ENCODE measurements around the gene CLIC5.
A peak's percentile ranks its signal among the peaks of the same experiment; 100 is the strongest.

CLIC5 gene

DNA sequence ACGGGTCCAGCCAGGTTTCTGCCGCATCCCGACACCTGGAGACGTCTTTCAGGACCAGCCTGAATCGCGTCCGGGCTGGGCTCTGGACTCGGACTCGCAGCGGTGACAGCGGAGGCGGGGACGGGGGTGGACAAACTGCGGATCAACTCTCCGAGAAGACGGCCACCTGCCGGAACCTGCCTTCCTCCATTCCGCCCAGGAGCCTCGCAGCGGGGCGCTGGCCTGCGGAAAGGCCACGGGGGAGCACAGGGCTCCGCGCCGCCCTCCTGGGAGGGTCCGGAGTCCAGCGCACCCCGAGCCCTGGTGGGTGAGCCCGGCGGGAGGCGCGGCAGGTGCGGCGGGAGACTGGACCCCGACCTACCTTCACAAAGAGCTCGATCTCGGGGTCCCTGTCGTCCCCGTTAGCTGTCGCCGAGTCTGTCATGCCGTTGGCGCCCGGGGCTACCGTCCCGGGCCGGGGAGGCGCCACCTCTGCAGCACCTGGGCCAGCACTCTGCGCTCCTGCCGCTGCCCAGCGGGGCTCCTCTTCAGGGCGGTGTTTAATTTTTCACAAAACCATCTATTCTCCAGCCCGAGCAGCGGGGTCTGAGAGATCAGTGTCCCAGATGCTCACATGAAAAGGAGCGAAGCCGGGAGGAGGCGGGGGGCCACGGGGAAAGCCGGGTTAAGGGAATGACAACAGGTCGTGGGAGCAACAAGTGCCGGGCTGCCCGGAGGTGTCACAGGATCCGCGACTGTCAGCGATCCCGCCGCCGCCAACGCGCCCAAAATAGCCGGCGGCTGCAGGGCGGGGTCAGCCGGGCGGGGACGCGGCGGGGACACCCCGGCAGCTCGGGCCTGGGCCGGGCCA, at the start of gene CLIC5:
Gene CLIC5, minus strand, starts transcription at position 742 of the 850 bp plus-strand sequence. Its CDS starts 318 bp downstream, at position 424.
- DNase-seq (ENCODE audit: low read depth in 3 of 3) = peak in 1 of 3 experiments; percentile 31

DNA sequence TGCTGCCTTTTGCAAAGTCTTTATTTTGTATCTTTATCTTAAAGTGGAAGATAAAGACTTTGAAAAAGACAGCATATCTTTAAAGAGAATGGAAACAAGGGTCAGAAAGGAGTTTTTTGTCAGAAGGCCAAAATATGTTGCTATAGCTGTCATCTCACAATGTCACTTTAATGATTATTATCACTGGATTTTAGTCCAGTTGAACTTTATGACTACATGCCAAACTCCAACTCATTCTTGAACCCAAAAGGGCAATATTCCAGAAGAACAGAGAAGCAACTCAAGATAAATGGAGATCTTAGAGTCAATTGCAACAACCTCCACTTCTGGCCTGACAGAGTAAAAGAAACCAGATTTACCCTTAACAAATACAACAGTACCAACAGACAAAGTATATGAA, 47.3 kb upstream of the CLIC5 start:
- no peak for DNase-seq (ENCODE audit: low read depth in 3 of 3)

GRCh38 chr6:46062312-46062711, 46.7 kb upstream of the CLIC5 start:
- no peak for DNase-seq (ENCODE audit: low read depth in 3 of 3)

DNA sequence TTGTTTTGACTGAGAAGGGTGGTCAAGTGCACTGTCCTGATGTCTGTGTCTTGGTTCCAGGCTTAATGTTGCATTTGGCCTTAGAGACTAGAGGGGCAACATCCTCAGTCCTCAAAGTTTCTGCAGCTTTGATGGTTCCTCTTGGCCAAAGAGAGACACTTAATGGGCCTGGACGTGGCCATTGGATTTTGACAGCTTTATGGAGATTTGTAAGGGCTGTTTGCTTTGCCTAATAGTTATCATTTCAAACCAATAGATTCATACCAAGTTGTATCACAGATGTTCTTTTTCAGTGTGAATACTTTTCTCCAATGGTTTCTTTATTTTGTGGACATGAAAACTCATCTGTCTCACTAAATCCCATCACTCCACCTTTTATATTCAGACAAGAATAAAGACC, 45.8 kb upstream of the CLIC5 start:
- DNase-seq (ENCODE audit: low read depth in 3 of 3) = no peak

DNA sequence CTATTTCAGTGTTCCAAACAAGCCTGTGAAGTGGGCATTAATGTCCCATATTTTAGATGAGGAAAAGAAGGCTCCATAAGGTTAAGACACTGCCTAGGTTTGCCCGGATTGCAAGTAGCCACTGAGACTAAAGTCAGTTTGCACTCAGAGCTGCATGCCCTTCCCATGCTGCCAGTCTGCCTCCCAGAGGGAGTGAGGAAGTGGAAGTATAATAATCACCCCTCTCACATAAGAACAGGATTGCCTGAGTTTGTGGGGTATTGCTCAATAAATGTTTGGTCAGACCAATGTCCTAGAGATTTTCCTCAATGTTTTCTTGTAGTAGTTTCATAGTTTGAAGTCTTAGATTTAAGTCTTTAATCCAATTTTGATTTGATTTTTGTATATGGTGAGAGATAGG, 43.9 kb upstream of the CLIC5 start:
- no peak for DNase-seq (ENCODE audit: low read depth in 3 of 3)

DNA sequence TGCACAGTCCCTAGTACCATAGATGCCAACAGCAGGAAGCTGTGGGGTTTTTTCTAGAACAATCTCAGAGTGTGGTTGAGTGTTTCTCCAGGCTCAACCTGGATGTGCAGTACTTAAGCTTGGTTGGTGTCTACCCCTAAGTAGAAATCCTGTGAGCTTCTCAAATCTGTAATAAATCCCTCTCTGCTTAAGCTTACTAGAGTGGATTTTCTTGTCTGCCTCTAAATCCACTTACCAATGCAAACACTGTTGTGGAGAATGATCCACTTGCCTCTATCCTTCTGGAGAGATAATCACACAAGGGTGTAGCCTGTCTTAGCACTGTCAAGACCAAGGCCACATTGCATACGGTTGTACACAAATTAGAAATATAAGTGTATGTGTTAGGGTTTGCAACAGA, 43.3 kb upstream of the CLIC5 start:
- DNase-seq (ENCODE audit: low read depth in 3 of 3) = no peak

DNA sequence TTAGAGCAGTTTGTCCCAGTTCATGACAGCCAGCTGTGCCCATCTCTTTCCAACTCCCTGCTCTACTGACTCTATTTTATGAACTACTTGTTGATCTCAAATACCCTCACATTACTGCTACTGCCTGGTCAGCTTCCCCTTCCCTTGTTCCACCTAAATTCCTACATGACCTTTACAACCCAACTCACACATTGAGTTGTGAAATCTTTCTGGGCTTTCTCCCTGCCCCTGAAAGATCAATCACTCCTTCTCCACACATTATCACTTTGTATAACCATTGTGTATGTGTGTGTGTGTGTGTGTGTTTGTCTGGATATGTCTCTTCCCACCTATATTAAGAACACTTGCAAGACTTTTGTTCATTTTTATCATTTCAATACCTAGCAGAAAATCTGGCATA, 42.1 kb upstream of the CLIC5 start:
- no peak for DNase-seq (ENCODE audit: low read depth in 3 of 3)

- DNase-seq (ENCODE audit: low read depth in 3 of 3) = no peak
Observed at GRCh38 chr6:46056906-46057529, 41.4 kb upstream of the CLIC5 start.

GRCh38 chr6:46054516-46054915, 38.9 kb upstream of the CLIC5 start:
- DNase-seq (ENCODE audit: low read depth in 3 of 3) = no peak

- DNase-seq (ENCODE audit: low read depth in 3 of 3) = no peak
Observed at GRCh38 chr6:46053039-46053933, 37.6 kb upstream of the CLIC5 start.

- no peak for DNase-seq (ENCODE audit: low read depth in 3 of 3)
Observed at GRCh38 chr6:46052479-46052878, 36.8 kb upstream of the CLIC5 start.

- DNase-seq (ENCODE audit: low read depth in 3 of 3) = no peak
Observed at GRCh38 chr6:46051962-46052361, 36.3 kb upstream of the CLIC5 start.

DNA sequence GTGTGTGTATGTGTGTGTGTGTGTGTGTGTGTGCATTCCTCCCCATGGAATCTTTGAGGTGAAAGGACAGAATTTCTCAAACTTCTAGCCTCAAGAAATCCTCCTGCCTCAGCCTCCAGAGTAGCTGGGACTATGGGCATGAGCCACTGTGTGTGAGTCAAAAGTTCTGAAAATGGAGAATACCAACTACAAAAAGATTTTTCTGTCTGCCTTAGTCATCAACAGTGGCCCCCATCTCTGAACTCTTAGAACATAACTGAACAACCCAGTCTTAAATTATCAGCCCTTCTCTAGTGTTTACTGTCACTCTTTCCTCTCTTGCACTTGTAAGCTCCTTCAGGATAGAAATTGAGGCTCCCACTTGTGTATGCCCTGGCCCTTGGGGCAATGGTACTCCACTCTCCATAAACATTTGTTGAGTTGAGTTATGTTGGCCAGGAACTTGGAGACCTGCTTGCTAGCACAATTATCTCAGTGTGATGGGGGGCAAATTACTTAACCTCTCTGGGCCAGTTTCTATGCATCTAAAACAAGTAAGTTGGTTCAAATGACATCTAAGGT, 35.3 kb upstream of the CLIC5 start:
- DNase-seq (ENCODE audit: low read depth in 3 of 3) = no peak

DNA sequence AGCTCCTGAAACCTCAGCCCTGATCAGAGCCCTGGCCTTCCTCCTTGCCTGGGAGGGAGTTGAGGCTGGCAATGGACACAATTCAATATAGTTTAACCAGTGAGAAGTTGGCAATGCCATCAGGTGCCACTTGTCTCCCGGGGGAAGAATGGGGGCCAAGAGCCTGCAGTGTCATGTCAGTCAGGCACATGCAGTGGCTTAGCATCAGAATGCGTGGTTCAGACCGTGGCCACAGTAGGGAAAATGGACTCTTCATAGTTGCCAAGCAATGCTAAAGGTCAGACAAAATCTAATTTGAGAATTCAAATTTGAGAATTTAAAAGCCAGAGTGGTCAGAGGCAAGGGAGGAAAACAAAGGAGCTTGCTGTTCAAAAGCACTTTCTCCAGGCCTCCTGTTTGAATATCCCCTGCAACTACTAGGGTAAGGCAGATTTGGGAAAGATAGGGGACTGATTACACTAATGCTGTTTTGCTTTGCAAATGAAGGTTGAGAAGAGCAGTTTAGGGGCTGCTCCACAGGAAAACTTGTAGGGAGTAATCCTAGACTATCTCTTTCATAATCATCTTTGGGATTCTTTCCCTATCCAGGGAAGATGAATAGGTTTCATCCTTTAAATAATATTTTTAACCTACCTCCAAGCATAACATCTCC, 33.1 kb upstream of the CLIC5 start:
- DNase-seq (ENCODE audit: low read depth in 3 of 3) = no peak

DNA sequence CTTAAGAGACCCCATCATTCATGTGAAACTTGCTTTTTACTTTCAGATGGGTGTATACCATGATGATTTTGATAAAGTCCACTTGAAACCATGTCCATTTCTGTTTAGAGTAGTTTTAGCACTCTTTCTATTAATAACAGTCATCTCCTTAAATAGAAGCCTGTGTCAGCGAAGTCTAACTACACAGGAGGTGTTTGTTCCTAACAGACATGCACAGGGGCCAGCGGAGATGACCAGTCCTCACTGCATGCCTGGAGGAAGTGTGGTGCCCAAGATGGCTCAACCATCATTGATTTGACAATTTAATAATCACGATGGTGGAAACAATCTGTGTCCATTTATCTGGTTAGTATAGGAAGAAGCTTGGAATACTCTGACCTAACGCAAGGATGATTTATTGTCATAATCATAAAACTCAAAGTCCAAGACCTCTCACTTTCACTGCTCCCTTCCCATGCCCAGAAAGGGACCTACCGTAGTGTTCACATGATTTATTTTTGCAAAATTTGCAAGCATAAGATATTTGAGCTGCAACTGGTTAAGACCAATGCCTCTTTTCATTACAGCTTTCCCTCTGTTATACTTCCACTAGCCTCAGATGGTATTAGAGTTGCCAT, 31.0 kb upstream of the CLIC5 start:
- DNase-seq (ENCODE audit: low read depth in 3 of 3) = no peak

DNA sequence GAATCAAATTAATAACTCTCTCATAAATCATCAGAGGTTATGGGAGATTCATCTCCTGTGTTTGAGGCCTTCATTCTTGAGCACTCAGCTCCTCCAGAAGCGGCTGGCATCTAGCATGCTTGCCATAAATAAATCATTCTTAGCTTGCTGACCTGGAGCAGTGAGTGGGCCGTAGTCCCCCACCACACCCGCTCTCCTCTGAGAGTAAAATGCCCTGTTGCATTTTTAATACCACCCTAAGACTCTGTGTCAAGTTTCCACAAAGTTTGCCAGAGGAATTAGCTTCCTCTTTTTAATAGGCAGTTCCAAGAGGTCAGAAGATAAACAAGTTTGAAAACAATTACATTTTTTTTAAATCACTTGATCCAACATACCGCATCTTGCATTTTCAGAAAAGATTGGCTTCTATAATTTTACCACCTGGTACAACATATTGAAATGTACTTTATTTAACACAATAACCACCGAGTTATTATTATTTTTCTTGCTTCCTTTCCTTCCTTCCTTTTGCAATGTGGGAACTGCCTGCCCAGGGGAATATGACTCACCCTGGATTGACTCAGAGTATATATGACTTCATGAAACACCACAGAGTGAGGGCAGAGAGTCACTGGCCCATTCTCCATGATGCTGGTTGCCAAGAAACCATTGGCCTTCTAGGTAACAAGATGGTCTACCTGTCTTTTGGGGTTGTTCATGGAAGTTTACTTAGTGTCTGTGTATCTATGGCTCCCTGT, 29.4 kb upstream of the CLIC5 start:
- DNase-seq (ENCODE audit: low read depth in 3 of 3) = no peak

DNA sequence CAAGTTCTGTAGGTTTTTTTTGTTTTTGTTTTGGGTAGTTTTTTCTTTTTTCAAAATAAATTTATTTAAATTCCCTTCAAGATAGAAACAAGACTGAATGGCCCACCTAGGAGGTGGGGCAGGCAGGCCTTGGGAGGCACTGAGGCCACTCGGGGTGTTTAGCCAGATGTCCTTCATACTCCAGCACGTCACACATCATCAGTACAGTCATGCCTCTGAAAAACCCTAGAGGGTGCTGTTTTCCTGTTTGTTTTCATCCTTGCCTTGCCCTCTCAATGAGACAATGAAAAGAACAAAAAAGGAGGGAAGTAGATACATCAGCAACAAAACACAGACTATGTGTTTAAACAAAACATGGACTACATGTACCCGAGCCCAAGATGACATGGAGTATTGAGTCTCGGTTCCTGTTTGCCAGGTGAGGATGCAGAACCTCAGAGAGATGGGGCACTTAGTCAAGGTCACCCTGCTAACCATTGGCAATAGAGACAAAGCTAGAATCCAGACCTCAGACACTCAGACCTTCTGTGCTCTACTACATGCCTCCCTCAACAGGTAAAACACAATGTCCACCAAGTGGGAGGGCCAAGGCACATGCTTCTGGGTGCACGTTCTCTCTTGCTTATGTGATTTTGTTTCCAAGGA, 26.8 kb upstream of the CLIC5 start:
- DNase-seq (ENCODE audit: low read depth in 3 of 3) = no peak

- DNase-seq (ENCODE audit: low read depth in 3 of 3) = no peak
Observed at GRCh38 chr6:46040288-46040687, 24.6 kb upstream of the CLIC5 start.

DNA sequence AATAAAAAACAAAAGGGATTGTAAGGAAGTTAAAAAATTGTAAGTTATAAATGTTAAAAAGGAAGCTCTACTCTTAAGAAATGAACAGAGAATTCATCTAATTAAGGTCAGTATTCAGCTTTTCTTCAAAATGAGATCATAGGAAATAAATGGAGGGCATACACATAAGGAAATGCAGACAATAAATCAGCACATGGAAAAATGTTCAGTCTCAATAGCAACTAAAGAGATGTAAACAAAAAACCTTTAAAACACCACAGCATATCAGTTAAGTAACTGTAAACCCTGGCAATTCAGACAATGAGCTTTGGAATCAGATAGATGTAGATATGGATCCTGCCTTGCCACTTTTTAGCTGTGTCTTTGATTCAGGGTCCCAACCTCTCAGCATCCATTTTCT, 24.0 kb upstream of the CLIC5 start:
- no peak for DNase-seq (ENCODE audit: low read depth in 3 of 3)

DNA sequence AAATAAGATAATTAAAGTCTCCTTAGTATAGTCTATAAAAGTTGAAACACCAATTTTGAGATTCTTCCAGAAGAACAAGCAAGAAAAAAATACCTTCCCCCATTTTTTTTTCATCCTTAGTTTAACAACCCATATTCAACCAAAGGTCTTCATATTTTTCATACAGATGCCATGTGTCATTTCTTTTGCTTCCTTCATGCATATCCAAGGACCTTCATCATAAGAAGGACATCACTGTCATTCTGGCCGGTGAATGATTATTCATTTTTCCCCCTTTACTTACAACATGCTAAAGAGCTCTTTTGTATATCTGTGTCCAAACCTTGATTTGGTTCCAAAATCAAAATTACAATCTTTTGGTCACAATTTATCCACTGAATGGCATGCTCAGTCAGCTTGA, 21.3 kb upstream of the CLIC5 start:
- no peak for DNase-seq (ENCODE audit: low read depth in 3 of 3)
